Activated CD8-positive, alpha-beta memory T cell treated with anti-CD3 and anti-CD28 coated beads, Interleukin-2, amount 50 U/mL, for 24 hours (primary cell): Measurements from ENCODE around the gene APOL3.
"Not testable (repeated sequence)": the region's sequence is repeated elsewhere in the genome, so short reads cannot be mapped to it uniquely, and the experiment has no call there.

ENCODE experiments used
- DNase-seq: peaks from one replicate; pipeline ENCODE4 v3.0.0-alpha.2; 2020; ENCODE audit errors: extremely low read depth

APOL3 gene

GRCh38 chr22:36100908-36101307, 59.6 kb downstream of the APOL3 start:
- DNase-seq: not testable (repeated sequence)

GRCh38 chr22:36100134-36100824, 60.3 kb downstream of the APOL3 start:
- DNase-seq: no peak

GRCh38 chr22:36099561-36099960, 61.0 kb downstream of the APOL3 start:
- not testable (repeated sequence) for DNase-seq

GRCh38 chr22:36097880-36098279, 62.7 kb downstream of the APOL3 start:
- no peak for DNase-seq

GRCh38 chr22:36090772-36091171, 69.8 kb downstream of the APOL3 start:
- not testable (repeated sequence) for DNase-seq
